Measurements from ENCODE around the gene FNDC3A. TPM values are rescaled to one million over a fixed set of nuclear protein-coding genes. Genes with fewer than 3 reads are reported as not detected.

FNDC3A gene
- total and polyA plus RNA-seq, 2 experiments from 2014 or later: 19.5 to 50.4 TPM

DNA sequence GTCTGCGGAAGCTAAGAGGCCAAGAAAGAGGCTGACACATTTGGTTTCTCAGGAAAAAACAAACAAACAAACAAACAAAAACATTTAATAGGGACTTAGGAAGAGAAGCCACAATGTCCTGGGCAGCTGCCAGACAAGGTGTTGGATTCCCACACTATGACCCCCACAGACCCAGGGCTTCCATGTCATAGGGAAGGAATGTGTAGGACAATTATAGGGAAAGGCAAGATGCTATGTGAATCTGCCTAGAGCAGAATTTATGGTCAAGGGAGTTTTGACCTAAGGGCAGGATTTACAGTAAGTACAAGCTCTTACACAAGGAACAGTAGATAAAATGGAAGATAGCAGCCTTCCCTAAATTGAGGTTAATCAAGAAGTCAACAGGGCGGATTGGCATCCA lies 262.9 kb downstream of the FNDC3A start:
- no peaks in the 10 kb centered on the region for H3K36me3 ChIP-seq (ENCODE audit: low read depth)
- no peak overlapping the region for H3K9ac ChIP-seq
- no peaks in the 10 kb centered on the region for H3K79me2 ChIP-seq (ENCODE audit: insufficient read depth)
- H3K27me3 ChIP-seq (replicated peaks; ENCODE audit: insufficient read depth): no peaks in the 10 kb centered on the region
- H2AFZ ChIP-seq: no peak overlapping the region
- TF ChIP-seq EZH2phosphoT487 (IDR thresholded peaks at IDR 0.05; ENCODE audit: insufficient read depth, low read depth) (no peak), EZH2 (IDR thresholded peaks at IDR 0.05; ENCODE audit: insufficient read depth, poor library complexity, severe bottlenecking) (no peak)
- no peaks in the 10 kb centered on the region for H3K4me1 ChIP-seq (ENCODE audit: insufficient read depth)
- 88 to 97% methylated on average over 2 of the region's 2 CpGs for WGBS, 2 experiments (ENCODE audit: low coverage in 1 of 2, low lambda C conversion rate in 2 of 2, missing lambda C conversion rate in 2 of 2)
- H3K27ac ChIP-seq: no peak overlapping the region
- in situ Hi-C loops (cut with MboI): no loop called here
- no peak overlapping the region for H3K4me2 ChIP-seq (ENCODE audit: unreplicated experiment)
- no peaks in the 10 kb centered on the region for H3K9me2 ChIP-seq (ENCODE audit: insufficient read depth)
- no peaks in the 10 kb centered on the region for H4K20me1 ChIP-seq (ENCODE audit: insufficient read depth)
- no peaks in the 10 kb centered on the region for H3K9me3 ChIP-seq (ENCODE audit: low read depth)
- H3F3A ChIP-seq (ENCODE audit: insufficient read depth): no peaks in the 10 kb centered on the region
- no peak overlapping the region for H3K4me3 ChIP-seq
- no peak for DNase-seq

DNA sequence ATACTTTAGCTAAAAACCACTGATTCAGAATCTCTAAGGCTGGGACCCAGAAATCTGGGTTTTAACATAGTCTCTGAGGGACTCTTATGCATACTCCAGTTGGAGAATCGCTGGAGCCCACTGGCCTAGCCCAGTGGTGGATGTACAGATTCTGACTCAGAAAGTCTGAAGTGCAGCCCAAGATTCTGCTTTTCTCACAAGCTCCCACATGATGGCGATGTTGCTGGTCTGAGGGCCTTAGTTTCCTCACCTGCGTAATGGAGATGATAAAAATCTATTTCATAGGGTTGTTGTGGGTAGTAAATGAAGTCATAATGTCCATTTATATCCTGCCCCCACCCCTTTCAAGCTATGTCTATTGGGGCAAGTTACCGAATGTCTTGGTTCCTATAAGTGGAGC lies 264.3 kb downstream of the FNDC3A start:
- Histone ChIP-seq H3K9me2 (ENCODE audit: insufficient read depth) (no peaks in the 10 kb centered on the region), H3K36me3 (ENCODE audit: low read depth) (no peaks in the 10 kb centered on the region), H2AFZ (no peak overlapping the region), H3K4me1 (ENCODE audit: insufficient read depth) (no peaks in the 10 kb centered on the region), H3K27ac (no peak overlapping the region), H3K79me2 (ENCODE audit: insufficient read depth) (no peaks in the 10 kb centered on the region), H3K27me3 (replicated peaks; ENCODE audit: insufficient read depth) (no peaks in the 10 kb centered on the region), H4K20me1 (ENCODE audit: insufficient read depth) (no peaks in the 10 kb centered on the region), H3K4me3 (no peak overlapping the region), H3K9me3 (ENCODE audit: low read depth) (no peaks in the 10 kb centered on the region), H3K9ac (no peak overlapping the region), H3K4me2 (ENCODE audit: unreplicated experiment) (no peak overlapping the region), H3F3A (ENCODE audit: insufficient read depth) (no peaks in the 10 kb centered on the region)
- WGBS, 2 experiments (ENCODE audit: low coverage in 1 of 2, low lambda C conversion rate in 2 of 2, missing lambda C conversion rate in 2 of 2): 20 to 21% methylated on average over 4 of the region's 4 CpGs
- in situ Hi-C loops (cut with MboI): no loop called here
- DNase-seq: peak; percentile 76
- TF ChIP-seq EZH2 (IDR thresholded peaks at IDR 0.05; ENCODE audit: insufficient read depth, poor library complexity, severe bottlenecking) (no peak), EZH2phosphoT487 (IDR thresholded peaks at IDR 0.05; ENCODE audit: insufficient read depth, low read depth) (no peak)

DNA sequence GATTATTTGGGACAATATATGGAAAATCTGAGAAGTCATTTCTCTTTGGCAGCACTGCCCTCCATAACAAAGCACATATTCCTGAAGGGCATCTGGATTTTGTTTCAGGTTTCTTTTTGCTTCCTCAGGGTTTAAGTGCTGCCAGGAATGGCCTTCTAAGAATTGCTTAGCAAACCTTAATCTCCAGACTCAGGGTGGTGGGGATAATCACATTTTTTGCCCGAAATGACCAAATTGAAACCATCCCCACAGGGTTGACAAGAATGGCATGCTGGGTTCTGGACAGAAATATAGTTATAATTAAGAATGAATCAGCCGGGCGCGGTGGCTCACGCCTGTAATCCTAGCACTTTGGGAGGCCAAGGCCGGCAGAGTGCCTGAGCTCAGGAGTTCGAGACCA lies 265.6 kb downstream of the FNDC3A start:
- H4K20me1 ChIP-seq (ENCODE audit: insufficient read depth): no peaks in the 10 kb centered on the region
- no peak for DNase-seq
- no peaks in the 10 kb centered on the region for H3K9me3 ChIP-seq (ENCODE audit: low read depth)
- TF ChIP-seq EZH2phosphoT487 (IDR thresholded peaks at IDR 0.05; ENCODE audit: insufficient read depth, low read depth) (no peak), EZH2 (IDR thresholded peaks at IDR 0.05; ENCODE audit: insufficient read depth, poor library complexity, severe bottlenecking) (no peak)
- no peak overlapping the region for H3K4me2 ChIP-seq (ENCODE audit: unreplicated experiment)
- no peaks in the 10 kb centered on the region for H3K4me1 ChIP-seq (ENCODE audit: insufficient read depth)
- H3F3A ChIP-seq (ENCODE audit: insufficient read depth): no peaks in the 10 kb centered on the region
- whole genome bisulfite sequencing, 2 experiments (ENCODE audit: low coverage in 1 of 2, low lambda C conversion rate in 2 of 2, missing lambda C conversion rate in 2 of 2): 38 to 44% methylated on average over 7 of the region's 7 CpGs
- no peak overlapping the region for H3K9ac ChIP-seq
- in situ Hi-C loops (cut with MboI): no loop called here
- no peak overlapping the region for H3K27ac ChIP-seq
- H3K36me3 ChIP-seq (ENCODE audit: low read depth): no peaks in the 10 kb centered on the region
- H3K9me2 ChIP-seq (ENCODE audit: insufficient read depth): no peaks in the 10 kb centered on the region
- H3K79me2 ChIP-seq (ENCODE audit: insufficient read depth): no peaks in the 10 kb centered on the region
- no peaks in the 10 kb centered on the region for H3K27me3 ChIP-seq (replicated peaks; ENCODE audit: insufficient read depth)
- H2AFZ ChIP-seq: no peak overlapping the region
- H3K4me3 ChIP-seq: no peak overlapping the region

DNA sequence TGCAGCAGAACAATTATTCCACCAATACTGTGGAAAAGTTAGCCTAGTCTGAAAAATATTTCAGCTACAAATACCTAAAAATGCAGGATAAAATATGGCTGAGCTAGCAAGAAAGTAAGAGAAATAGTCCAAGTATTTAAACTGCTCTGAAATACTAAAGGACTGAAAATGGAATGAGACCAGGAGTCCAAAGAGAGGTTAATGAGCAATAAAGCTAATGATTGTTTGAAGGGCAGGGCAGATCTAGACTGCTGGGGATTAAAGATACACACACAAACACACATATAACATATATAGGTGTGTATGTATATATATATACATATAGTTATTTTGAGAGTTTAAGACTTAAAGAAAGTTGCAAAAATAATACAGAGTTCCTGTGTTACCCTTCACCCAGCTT lies 269.4 kb downstream of the FNDC3A start:
- Histone ChIP-seq H3K27ac (no peak overlapping the region), H3K9me2 (ENCODE audit: insufficient read depth) (no peaks in the 10 kb centered on the region), H3K79me2 (ENCODE audit: insufficient read depth) (peaks cover 13% of the 10 kb centered on the region), H3K9ac (no peak overlapping the region), H3F3A (ENCODE audit: insufficient read depth) (peaks cover 10% of the 10 kb centered on the region), H3K27me3 (replicated peaks; ENCODE audit: insufficient read depth) (no peaks in the 10 kb centered on the region), H3K4me1 (ENCODE audit: insufficient read depth) (peaks cover 14% of the 10 kb centered on the region; the same call in 1 of the 2 replicates), H3K9me3 (ENCODE audit: low read depth) (no peaks in the 10 kb centered on the region), H4K20me1 (ENCODE audit: insufficient read depth) (no peaks in the 10 kb centered on the region), H2AFZ (no peak overlapping the region), H3K4me2 (ENCODE audit: unreplicated experiment) (no peak overlapping the region), H3K4me3 (no peak overlapping the region), H3K36me3 (ENCODE audit: low read depth) (no peaks in the 10 kb centered on the region)
- TF ChIP-seq EZH2 (IDR thresholded peaks at IDR 0.05; ENCODE audit: insufficient read depth, poor library complexity, severe bottlenecking): no peak
- TF ChIP-seq EZH2phosphoT487 (IDR thresholded peaks at IDR 0.05; ENCODE audit: insufficient read depth, low read depth): no peak
- in situ Hi-C loops (cut with MboI): no loop called here
- no peak for DNase-seq
